ENCODE data around the gene CRYL1.

Gene CRYL1

GRCh38 chr13:20429682-20430081 is 96.0 kb downstream of the CRYL1 start:
- Histone ChIP-seq H3K27ac (ENCODE audit: low read depth, low read length) (no peak overlapping the region), H3K36me3 (ENCODE audit: low read length) (no peaks in the 10 kb centered on the region), H3F3A (ENCODE audit: insufficient read depth) (no peaks in the 10 kb centered on the region), H4K20me1 (ENCODE audit: low read depth, low read length) (no peaks in the 10 kb centered on the region), H3K27me3 (ENCODE audit: low read length) (no peaks in the 10 kb centered on the region), H3K4me3 (ENCODE audit: insufficient read depth, low read length, poor library complexity, severe bottlenecking) (no peak overlapping the region), H3K79me2 (ENCODE audit: insufficient read depth, low read length) (no peaks in the 10 kb centered on the region), H3K4me2 (ENCODE audit: low read depth, low read length, poor library complexity, severe bottlenecking) (no peak overlapping the region), H3K9me2 (replicated peaks; ENCODE audit: insufficient read depth, low read length) (no peaks in the 10 kb centered on the region), H3K9me3 (ENCODE audit: insufficient read depth, low read length) (no peaks in the 10 kb centered on the region), H2AFZ (ENCODE audit: low read depth, low read length, severe bottlenecking) (no peak overlapping the region), H3K9ac (ENCODE audit: low read length) (no peak overlapping the region)
- TF ChIP-seq EZH2phosphoT487 (conservative IDR thresholded peaks at IDR 0.05; ENCODE audit: low read length) (no peak), CTCF (IDR thresholded peaks at IDR 0.05; ENCODE audit: insufficient read depth, low read length, poor library complexity, severe bottlenecking) (no peak)

GRCh38 chr13:20428666-20429644 is 96.7 kb downstream of the CRYL1 start:
- H3K36me3 ChIP-seq (ENCODE audit: low read length) = no peaks in the 10 kb centered on the region
- no peaks in the 10 kb centered on the region for H3K27me3 ChIP-seq (ENCODE audit: low read length)
- H3K9me3 ChIP-seq (ENCODE audit: insufficient read depth, low read length) = no peaks in the 10 kb centered on the region
- no peaks in the 10 kb centered on the region for H3K79me2 ChIP-seq (ENCODE audit: insufficient read depth, low read length)
- no peak overlapping the region for H3K4me3 ChIP-seq (ENCODE audit: insufficient read depth, low read length, poor library complexity, severe bottlenecking)
- no peak overlapping the region for H3K4me2 ChIP-seq (ENCODE audit: low read depth, low read length, poor library complexity, severe bottlenecking)
- H3K9me2 ChIP-seq (replicated peaks; ENCODE audit: insufficient read depth, low read length) = no peaks in the 10 kb centered on the region
- no peak for TF ChIP-seq EZH2phosphoT487 (conservative IDR thresholded peaks at IDR 0.05; ENCODE audit: low read length)
- no peak for TF ChIP-seq CTCF (IDR thresholded peaks at IDR 0.05; ENCODE audit: insufficient read depth, low read length, poor library complexity, severe bottlenecking)
- H3K9ac ChIP-seq (ENCODE audit: low read length) = no peak overlapping the region
- H3K27ac ChIP-seq (ENCODE audit: low read depth, low read length) = no peak overlapping the region
- H2AFZ ChIP-seq (ENCODE audit: low read depth, low read length, severe bottlenecking) = no peak overlapping the region
- H4K20me1 ChIP-seq (ENCODE audit: low read depth, low read length) = no peaks in the 10 kb centered on the region
- no peaks in the 10 kb centered on the region for H3F3A ChIP-seq (ENCODE audit: insufficient read depth)

GRCh38 chr13:20426766-20427448 is 98.8 kb downstream of the CRYL1 start:
- Histone ChIP-seq H3K36me3 (ENCODE audit: low read length) (no peaks in the 10 kb centered on the region), H3K9me2 (replicated peaks; ENCODE audit: insufficient read depth, low read length) (no peaks in the 10 kb centered on the region), H3K4me3 (ENCODE audit: insufficient read depth, low read length, poor library complexity, severe bottlenecking) (no peak overlapping the region), H3K27ac (ENCODE audit: low read depth, low read length) (no peak overlapping the region), H3K27me3 (ENCODE audit: low read length) (no peaks in the 10 kb centered on the region), H3K4me2 (ENCODE audit: low read depth, low read length, poor library complexity, severe bottlenecking) (no peak overlapping the region), H2AFZ (ENCODE audit: low read depth, low read length, severe bottlenecking) (no peak overlapping the region), H3K9me3 (ENCODE audit: insufficient read depth, low read length) (no peaks in the 10 kb centered on the region), H3F3A (ENCODE audit: insufficient read depth) (no peaks in the 10 kb centered on the region), H3K79me2 (ENCODE audit: insufficient read depth, low read length) (no peaks in the 10 kb centered on the region), H4K20me1 (ENCODE audit: low read depth, low read length) (no peaks in the 10 kb centered on the region), H3K9ac (ENCODE audit: low read length) (no peak overlapping the region)
- no peak for TF ChIP-seq CTCF (IDR thresholded peaks at IDR 0.05; ENCODE audit: insufficient read depth, low read length, poor library complexity, severe bottlenecking)
- TF ChIP-seq EZH2phosphoT487 (conservative IDR thresholded peaks at IDR 0.05; ENCODE audit: low read length) = no peak

Data from SU-DHL-6 (cell line).